PC-3 (cell line): ENCODE results near the gene AFG3L2. TPM values are rescaled to one million over a fixed set of nuclear protein-coding genes. Genes with fewer than 3 reads are reported as not detected.

Experiments
- ATAC-seq: fragments of 200-7000 bp; cut with Tn5 transposase; 2 replicates; pipeline ENCODE4 v1.9.1; 2020; ENCODE audit warnings: mild to moderate bottlenecking, moderate library complexity
- BruUV-seq: library from RNA; stranded (reverse); fragments of 400-500 nt; replicated peaks from 2 replicates; lab custom pipeline; 2021; lab: Mats Ljungman, UMichigan
- CTCF ChIA-PET: fragments of 300-600 bp; sonication (Branson Sonifier 250); formaldehyde crosslinking; loops from one replicate; lab custom pipeline; 2022; ENCODE audit warnings: antibody characterized with exemption; lab: Charles Lee
- POLR2A ChIA-PET: fragments of 300-600 bp; sonication (Branson Sonifier 250); formaldehyde crosslinking; loops from one replicate; lab custom pipeline; 2022; ENCODE audit warnings: antibody characterized with exemption; ENCODE audit not compliant: unreplicated experiment; lab: Charles Lee
- DNase-seq: peaks from one replicate; pipeline ENCODE4 v3.0.0-alpha.2; 2015
- H2AFZ ChIP-seq: fragments of 300-600 bp; sonication (generic); 2 replicates; pipeline ENCODE4 v1.6.0; 2016; ENCODE audit warnings: antibody characterized with exemption, low read length
- H3F3A ChIP-seq: fragments of 300-600 bp; sonication (generic); one replicate; pipeline ENCODE4 v1.6.0; 2017; ENCODE audit warnings: antibody characterized with exemption, low read length, control low read depth, mild to moderate bottlenecking; ENCODE audit not compliant: unreplicated experiment
- H3K27ac ChIP-seq: fragments of 300-600 bp; sonication (generic); 2 replicates; pipeline ENCODE4 v1.5.1; 2016; ENCODE audit warnings: mild to moderate bottlenecking, low read length
- H3K27me3 ChIP-seq: fragments of 300-600 bp; sonication (generic); 2 replicates; pipeline ENCODE4 v1.6.1; 2016; ENCODE audit warnings: low read length, mixed read lengths
- H3K36me3 ChIP-seq: fragments of 300-600 bp; sonication (generic); 2 replicates; pipeline ENCODE4 v1.6.1; 2016; ENCODE audit warnings: low read depth, mixed run types, low read length, mixed read lengths
- H3K4me1 ChIP-seq: fragments of 300-600 bp; sonication (generic); 2 replicates; pipeline ENCODE4 v1.5.1; 2016; ENCODE audit warnings: low read length; ENCODE audit not compliant: insufficient read depth
- H3K4me2 ChIP-seq: fragments of 300-600 bp; sonication (generic); 2 replicates; pipeline ENCODE4 v1.6.0; 2016; ENCODE audit warnings: low read length
- H3K4me3 ChIP-seq: fragments of 300-600 bp; sonication (generic); 2 replicates; pipeline ENCODE4 v1.5.1; 2016; ENCODE audit warnings: mild to moderate bottlenecking, low read length, mixed read lengths
- H3K79me2 ChIP-seq: fragments of 300-600 bp; sonication (generic); 2 replicates; pipeline ENCODE4 v1.6.1; 2017; ENCODE audit warnings: low read length, mixed read lengths
- H3K9ac ChIP-seq: fragments of 300-600 bp; sonication (generic); 2 replicates; pipeline ENCODE4 v1.6.0; 2016; ENCODE audit warnings: mild to moderate bottlenecking, low read length
- H3K9me2 ChIP-seq: fragments of 300-600 bp; sonication (generic); replicated peaks from 2 replicates; pipeline ENCODE4 v1.6.1; 2016; ENCODE audit warnings: mixed run types, low read length, mixed read lengths
- H3K9me3 ChIP-seq: fragments of 300-600 bp; sonication (generic); 2 replicates; pipeline ENCODE4 v1.6.1; 2016; ENCODE audit warnings: low read length, mixed read lengths
- H4K20me1 ChIP-seq: fragments of 300-600 bp; sonication (generic); 2 replicates; pipeline ENCODE4 v1.6.1; 2016; ENCODE audit warnings: low read length, mixed read lengths
- CTCF ChIP-seq: fragments of 300-600 bp; sonication (generic); conservative IDR thresholded peaks from 2 replicates; pipeline ENCODE4 v1.5.1; 2017; ENCODE audit warnings: antibody characterized with exemption, low read depth, mild to moderate bottlenecking, low read length
- EZH2 ChIP-seq: fragments of 300-600 bp; sonication (generic); IDR thresholded peaks from one replicate; pipeline ENCODE4 v1.6.1; 2017; ENCODE audit warnings: antibody characterized with exemption, mild to moderate bottlenecking, low read length; ENCODE audit not compliant: unreplicated experiment
- EZH2phosphoT487 ChIP-seq: fragments of 300-600 bp; sonication (generic); IDR thresholded peaks from 2 replicates; pipeline ENCODE4 v1.6.1; 2018; ENCODE audit warnings: mild to moderate bottlenecking, antibody characterized with exemption, low read length, borderline replicate concordance
- intact Hi-C: fragments of 100-400 bp; cut with micrococcal nuclease; formaldehyde crosslinking; loops from 2 replicates; pipeline ENCODE4 v1.9.0; 2023
- total RNA-seq: library from RNA; depleted of rRNA; stranded (reverse); fragments of >200 nt; gene quantifications from 2 replicates; pipeline ENCODE4 v1.2.3, GENCODE V29; 2014

Gene AFG3L2
- total RNA-seq, 1 experiment from 2014 or later = 79.3 TPM

DNA sequence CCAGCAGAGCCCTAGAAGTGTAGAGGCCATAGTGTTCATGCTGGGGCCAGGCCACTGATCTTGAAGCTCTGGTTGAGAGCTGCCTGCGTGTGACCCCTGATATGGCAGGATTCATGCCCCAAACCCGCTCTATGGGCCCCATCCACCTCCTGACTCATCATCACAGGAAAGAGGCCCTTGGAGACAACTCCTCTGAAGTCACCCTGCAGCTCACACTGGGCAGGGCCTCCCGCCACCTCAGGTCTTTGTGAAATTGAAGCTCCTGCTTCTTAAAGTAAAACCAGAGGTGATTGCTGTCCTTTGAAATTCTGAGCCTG lies 81.0 kb downstream of the AFG3L2 start:
- Histone ChIP-seq H3K4me2 (no peak overlapping the region), H2AFZ (no peak overlapping the region), H3K79me2 (no peaks in the 10 kb centered on the region), H3K9me2 (no peaks in the 10 kb centered on the region), H3K4me1 (peaks cover 14% of the 10 kb centered on the region), H3K27ac (peak overlapping the region; percentile 51), H3K27me3 (no peaks in the 10 kb centered on the region), H4K20me1 (no peaks in the 10 kb centered on the region), H3F3A (no peaks in the 10 kb centered on the region), H3K9me3 (no peaks in the 10 kb centered on the region), H3K9ac (no peak overlapping the region), H3K36me3 (no peaks in the 10 kb centered on the region), H3K4me3 (no peak overlapping the region)
- ChIA-PET CTCF (interaction anchor here (1.5 kb wide), 1 partner anchor 24 kb away, joined by 18 read pairs; no protein-coding TSS in a partner anchor), POLR2A (no interaction called here)
- TF ChIP-seq CTCF (no peak), EZH2phosphoT487 (no peak), EZH2 (no peak)
- intact Hi-C loops = no loop called here
- ATAC-seq = peak; percentile 75
- DNase-seq = peak; percentile 52
- no TSS peak for BruUV-seq

- no peak overlapping the region for H2AFZ ChIP-seq
- H3K9ac ChIP-seq = no peak overlapping the region
- ATAC-seq (peak; percentile 71), DNase-seq (peak; percentile 65)
- intact Hi-C loops = no loop called here
- ChIA-PET CTCF (interaction anchor here (1.5 kb wide), 1 partner anchor 23 kb away, joined by 18 read pairs; no protein-coding TSS in a partner anchor), POLR2A (interaction anchor here (0.6 kb wide), 1 partner anchor 24 kb away, joined by 3 read pairs; no protein-coding TSS in a partner anchor)
- no peaks in the 10 kb centered on the region for H4K20me1 ChIP-seq
- TF ChIP-seq EZH2phosphoT487 (no peak), CTCF (no peak), EZH2 (no peak)
- no peaks in the 10 kb centered on the region for H3K9me2 ChIP-seq
- no peak overlapping the region for H3K4me3 ChIP-seq
- H3K4me2 ChIP-seq = no peak overlapping the region
- no peaks in the 10 kb centered on the region for H3K9me3 ChIP-seq
- H3F3A ChIP-seq = no peaks in the 10 kb centered on the region
- H3K36me3 ChIP-seq = no peaks in the 10 kb centered on the region
- no peaks in the 10 kb centered on the region for H3K79me2 ChIP-seq
- no TSS peak for BruUV-seq
- peaks cover 14% of the 10 kb centered on the region for H3K4me1 ChIP-seq
- H3K27ac ChIP-seq = peak overlapping the region; percentile 51
- H3K27me3 ChIP-seq = no peaks in the 10 kb centered on the region
These were observed 81.5 kb downstream of the AFG3L2 start for GRCh38 chr18:12295389-12296086.

- intact Hi-C loops = no loop called here
- no peak overlapping the region for H2AFZ ChIP-seq
- no peaks in the 10 kb centered on the region for H3K27me3 ChIP-seq
- H3K9me2 ChIP-seq = no peaks in the 10 kb centered on the region
- no peaks in the 10 kb centered on the region for H3K9me3 ChIP-seq
- peaks cover 16% of the 10 kb centered on the region for H3K4me1 ChIP-seq
- no TSS peak for BruUV-seq
- H4K20me1 ChIP-seq = no peaks in the 10 kb centered on the region
- no peak overlapping the region for H3K27ac ChIP-seq
- H3K4me2 ChIP-seq = no peak overlapping the region
- H3K36me3 ChIP-seq = no peaks in the 10 kb centered on the region
- ChIA-PET CTCF (no interaction called here), POLR2A (no interaction called here)
- H3F3A ChIP-seq = no peaks in the 10 kb centered on the region
- no peaks in the 10 kb centered on the region for H3K79me2 ChIP-seq
- TF ChIP-seq EZH2phosphoT487 (no peak), CTCF (no peak), EZH2 (no peak)
- ATAC-seq (no peak), DNase-seq (no peak)
- H3K9ac ChIP-seq = no peak overlapping the region
- H3K4me3 ChIP-seq = no peak overlapping the region
These were observed 83.2 kb downstream of the AFG3L2 start for GRCh38 chr18:12293831-12294230.
